Stimulated activated CD4-positive, alpha-beta T cell treated with anti-CD3 and anti-CD28 coated beads, Interleukin-4, amount 100 ng/mL, for 4 hours (primary cell): ENCODE measurements around the gene ATPAF1.
A peak's percentile ranks its signal among the peaks of the same experiment; 100 is the strongest.
"Not testable (repeated sequence)": the region's sequence is repeated elsewhere in the genome, so short reads cannot be mapped to it uniquely, and the experiment has no call there.

ENCODE experiments used
- DNase-seq, 2 experiments: peaks; one replicate each; pipeline ENCODE4 v3.0.0-alpha.2; 2020

ATPAF1 gene

GRCh38 chr1:46679789-46680573 is 11.8 kb upstream of the ATPAF1 start:
- DNase-seq, result no peak

GRCh38 chr1:46677339-46677738 is 9.2 kb upstream of the ATPAF1 start:
- no peak for DNase-seq

GRCh38 chr1:46676531-46676930 is 8.4 kb upstream of the ATPAF1 start:
- DNase-seq, result no peak

- DNase-seq, result no peak
These were observed 7.6 kb upstream of the ATPAF1 start for GRCh38 chr1:46675549-46676314.

- DNase-seq, result peak in 1 of 2 experiments; percentile 25
These were observed 5.6 kb upstream of the ATPAF1 start for GRCh38 chr1:46673749-46674182.

- DNase-seq, result no peak
These were observed 4.5 kb upstream of the ATPAF1 start for GRCh38 chr1:46672696-46673095.

- DNase-seq, result no peak
These were observed 3.4 kb upstream of the ATPAF1 start, which contains the start of gene TEX38 for GRCh38 chr1:46671554-46671953. Gene TEX38 (plus strand): TSS chr1:46671854. CDS start chr1:46671935, 81 bp downstream.

GRCh38 chr1:46670134-46670533 is 2.0 kb upstream of the ATPAF1 start:
- DNase-seq, result no peak

GRCh38 chr1:46665983-46666382 is 2.2 kb downstream of the ATPAF1 start:
- DNase-seq, result no peak

GRCh38 chr1:46662919-46663318 is 5.2 kb downstream of the ATPAF1 start:
- DNase-seq, result not testable (repeated sequence)

GRCh38 chr1:46660116-46660515 is 8.0 kb downstream of the ATPAF1 start:
- not testable (repeated sequence) for DNase-seq

GRCh38 chr1:46659307-46659870 is 8.8 kb downstream of the ATPAF1 start:
- DNase-seq, result no peak

GRCh38 chr1:46657775-46658174 is 10.4 kb downstream of the ATPAF1 start:
- DNase-seq, result no peak

- DNase-seq, result no peak
These were observed 11.5 kb downstream of the ATPAF1 start for GRCh38 chr1:46656643-46657042.

- DNase-seq, result no peak
These were observed 12.3 kb downstream of the ATPAF1 start for GRCh38 chr1:46655848-46656247.

GRCh38 chr1:46654698-46655097 is 13.5 kb downstream of the ATPAF1 start:
- not testable (repeated sequence) for DNase-seq

- no peak for DNase-seq
These were observed 14.2 kb downstream of the ATPAF1 start for GRCh38 chr1:46654012-46654411.

GRCh38 chr1:46653405-46653958 is 14.7 kb downstream of the ATPAF1 start:
- no peak for DNase-seq

- DNase-seq, result no peak
These were observed 15.7 kb downstream of the ATPAF1 start for GRCh38 chr1:46652321-46653100.

- DNase-seq, result not testable (repeated sequence)
These were observed 17.0 kb downstream of the ATPAF1 start for GRCh38 chr1:46651152-46651551.

- DNase-seq, result no peak
These were observed 17.7 kb downstream of the ATPAF1 start for GRCh38 chr1:46650491-46650890.

GRCh38 chr1:46649764-46650163 is 18.4 kb downstream of the ATPAF1 start:
- DNase-seq, result no peak

- DNase-seq, result no peak
These were observed 20.6 kb downstream of the ATPAF1 start for GRCh38 chr1:46647611-46648010.
